A549 (cell line): ENCODE measurements around the gene MT2A.

Source experiments
- CEBPB ChIP-seq, 2 experiments: fragments of >200 bp in 1 of 2; sonication (Bioruptor Twin) in 1 of 2; formaldehyde crosslinking in 1 of 2; IDR thresholded peaks; 2 replicates each; pipeline ENCODE4 v1.6.1; 2012 to 2016
- CTCF ChIP-seq: fragments of >200 bp; sonication (Bioruptor Twin); formaldehyde crosslinking; IDR thresholded peaks from 3 replicates; pipeline ENCODE4 v1.5.1; 2016
- HOXA7 ChIP-seq: fragments of 250-450 bp; sonication (Bioruptor Pico); IDR thresholded peaks from 2 replicates; pipeline ENCODE4 v1.5.0; 2020; ENCODE audit warnings: mild to moderate bottlenecking, moderate library complexity
- JUN ChIP-seq, 2 experiments: fragments of >200 bp; sonication (Bioruptor Twin); formaldehyde crosslinking; IDR thresholded peaks; 2 replicates in 1 of 2; 3 replicates in 1 of 2; pipeline ENCODE4 v1.6.1; 2016 to 2017
- MAX ChIP-seq: IDR thresholded peaks from 2 replicates; pipeline ENCODE4 v1.6.1; 2012
- MYC ChIP-seq: IDR thresholded peaks from 2 replicates; pipeline ENCODE4 v1.6.1; 2012; ENCODE audit warnings: mild to moderate bottlenecking, inconsistent platforms, low read length, improper control_type of control experiment, borderline replicate concordance
- RARB ChIP-seq: fragments of 250-450 bp; sonication (Bioruptor Pico); IDR thresholded peaks from 2 replicates; pipeline ENCODE4 v1.8.0; 2021; ENCODE audit warnings: mild to moderate bottlenecking, moderate library complexity
- RCOR1 ChIP-seq: fragments of 150-350 bp; IDR thresholded peaks from 2 replicates; pipeline ENCODE4 v1.6.1; 2014; ENCODE audit warnings: antibody characterized with exemption, low read length, low read depth
- RFX5 ChIP-seq: fragments of 450-650 bp; IDR thresholded peaks from 2 replicates; pipeline ENCODE4 v1.7.1; 2014; ENCODE audit warnings: antibody characterized with exemption, mild to moderate bottlenecking, moderate library complexity
- SREBF2 ChIP-seq: fragments of 450-650 bp; IDR thresholded peaks from 2 replicates; pipeline ENCODE4 v1.6.1; 2014; ENCODE audit warnings: mild to moderate bottlenecking, moderate library complexity
- USF2 ChIP-seq: fragments of 450-650 bp; IDR thresholded peaks from 2 replicates; pipeline ENCODE4 v1.6.1; 2014; ENCODE audit warnings: antibody characterized with exemption

GRCh38 chr16:56634715-56635440, 26.5 kb downstream of the MT2A start:
- TF ChIP-seq MYC, result no peak
- TF ChIP-seq HOXA7, result no peak
- TF ChIP-seq JUN (IDR thresholded peaks at IDR 0.05), result no peak
- TF ChIP-seq CTCF, result no peak
- no peak for TF ChIP-seq MAX
- no peak for TF ChIP-seq CEBPB (IDR thresholded peaks at IDR 0.05)
- TF ChIP-seq SREBF2, result no peak
- TF ChIP-seq RCOR1, result no peak
- no peak for TF ChIP-seq USF2
- no peak for TF ChIP-seq RARB (CRISPR knock-in tag)
- TF ChIP-seq RFX5, result no peak
